Activated naive CD8-positive, alpha-beta T cell treated with anti-CD3 and anti-CD28 coated beads, Interleukin-2, amount 10 ng/mL, durations not matched to agents 7 days and 5 days (primary cell): Measurements from ENCODE around the gene UBE2D2. TPM values are rescaled to one million over a fixed set of nuclear protein-coding genes. Genes with fewer than 3 reads are reported as not detected.

ENCODE experiments used
- ATAC-seq: fragments of 150-1000 bp; cut with Tn5 transposase; one replicate; pipeline ENCODE4 v1.10.0; 2021; ENCODE audit warnings: low read depth, moderate library complexity
- POLR2A ChIA-PET: fragments of 350-600 bp; sonication (Branson Sonifier 250); formaldehyde crosslinking; loops from one replicate; lab custom pipeline; 2021; ENCODE audit warnings: antibody characterized with exemption; lab: Charles Lee
- DNase-seq: peaks from one replicate; pipeline ENCODE4 v3.0.0; 2021
- H3K27ac Mint-ChIP-seq: one replicate; pipeline ENCODE4 v1.8.0; 2022; ENCODE audit warnings: mild to moderate bottlenecking, mixed read lengths
- H3K27me3 Mint-ChIP-seq: one replicate; pipeline ENCODE4 v1.8.0; 2022; ENCODE audit warnings: mild to moderate bottlenecking, moderate library complexity, mixed read lengths
- H3K36me3 Mint-ChIP-seq: one replicate; pipeline ENCODE4 v1.8.0; 2021; ENCODE audit warnings: mild to moderate bottlenecking, mixed read lengths
- H3K4me1 Mint-ChIP-seq: one replicate; pipeline ENCODE4 v1.8.0; 2021; ENCODE audit warnings: mixed read lengths
- H3K4me3 Mint-ChIP-seq: one replicate; pipeline ENCODE4 v1.8.0; 2022; ENCODE audit warnings: mild to moderate bottlenecking, moderate library complexity, mixed read lengths
- H3K9me3 Mint-ChIP-seq: one replicate; pipeline ENCODE4 v1.8.0; 2021; ENCODE audit warnings: mixed read lengths
- total RNA-seq, 2 experiments: library from RNA; stranded (reverse); gene quantifications; one replicate each; pipeline ENCODE4 v1.2.3, GENCODE V29; 2021

The UBE2D2 gene
- total RNA-seq, 2 experiments from 2014 or later: 200 to 217 TPM

DNA sequence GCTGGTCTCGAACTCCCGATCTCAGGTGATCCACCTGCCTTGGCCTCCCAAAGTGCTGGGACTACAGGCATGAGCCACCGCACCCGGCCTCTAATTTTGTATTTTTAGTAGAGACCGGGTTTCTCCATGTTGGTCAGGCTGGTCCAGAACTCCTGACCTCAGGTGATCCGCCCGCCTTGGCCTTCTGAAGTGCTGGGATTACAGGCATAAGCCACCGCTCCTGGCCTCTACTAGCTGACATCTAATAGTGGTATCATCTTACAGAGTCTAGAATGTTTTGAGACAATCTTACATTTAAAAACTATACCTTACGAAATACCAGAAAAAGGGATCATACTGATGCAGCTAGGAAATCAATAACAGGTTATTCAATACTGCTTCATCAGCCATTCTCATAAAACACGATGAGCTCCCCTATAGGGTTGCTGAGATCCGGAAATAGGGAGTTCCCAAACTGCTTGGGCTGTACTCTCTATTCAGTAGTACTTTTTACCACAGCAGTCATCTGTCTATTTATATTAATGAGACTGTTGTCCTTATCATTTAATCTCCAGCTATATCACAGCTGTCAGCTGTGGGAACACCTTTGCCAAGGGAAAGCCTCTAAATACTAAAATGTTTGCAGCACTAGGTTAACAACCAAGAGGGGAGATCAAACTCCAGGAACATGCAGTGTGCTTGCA, 8.1 kb upstream of the UBE2D2 start:
- H3K27me3 Mint-ChIP-seq: peaks cover 5% of the 10 kb centered on the region
- POLR2A ChIA-PET: interaction anchor here (0.7 kb wide), 1 partner anchor 105 kb away, joined by 5 read pairs; no protein-coding TSS in a partner anchor
- ATAC-seq (no peak), DNase-seq (no peak)
- H3K4me1 Mint-ChIP-seq: peaks cover 9% of the 10 kb centered on the region
- no peak overlapping the region for H3K4me3 Mint-ChIP-seq
- peaks cover 4% of the 10 kb centered on the region for H3K9me3 Mint-ChIP-seq
- H3K36me3 Mint-ChIP-seq: no peaks in the 10 kb centered on the region
- H3K27ac Mint-ChIP-seq: no peak overlapping the region

DNA sequence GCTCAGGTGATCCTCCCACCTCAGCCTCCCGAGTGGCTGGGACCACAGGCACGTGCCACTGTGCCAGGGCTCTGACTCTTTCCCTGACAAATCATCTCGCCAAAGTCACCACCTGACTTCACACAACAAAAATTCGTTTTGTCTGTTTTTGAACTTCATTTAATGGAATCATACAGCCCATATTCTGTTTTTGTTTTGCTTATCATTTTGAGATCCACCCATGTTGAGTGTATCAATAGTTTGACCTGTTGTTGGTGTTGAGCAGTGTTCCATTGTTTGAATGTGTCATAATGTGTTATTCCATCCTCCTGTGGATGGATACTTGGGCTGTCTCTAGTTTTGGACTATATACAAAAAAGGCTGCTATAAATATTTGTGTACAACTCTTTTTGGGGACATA, 6.9 kb upstream of the UBE2D2 start:
- Mint-ChIP-seq H3K9me3 (peaks cover 2% of the 10 kb centered on the region), H3K27ac (no peak overlapping the region), H3K27me3 (no peaks in the 10 kb centered on the region), H3K4me3 (no peak overlapping the region), H3K4me1 (peaks cover 3% of the 10 kb centered on the region), H3K36me3 (no peaks in the 10 kb centered on the region)
- POLR2A ChIA-PET: no interaction called here
- DNase-seq: no peak
- ATAC-seq: no peak

DNA sequence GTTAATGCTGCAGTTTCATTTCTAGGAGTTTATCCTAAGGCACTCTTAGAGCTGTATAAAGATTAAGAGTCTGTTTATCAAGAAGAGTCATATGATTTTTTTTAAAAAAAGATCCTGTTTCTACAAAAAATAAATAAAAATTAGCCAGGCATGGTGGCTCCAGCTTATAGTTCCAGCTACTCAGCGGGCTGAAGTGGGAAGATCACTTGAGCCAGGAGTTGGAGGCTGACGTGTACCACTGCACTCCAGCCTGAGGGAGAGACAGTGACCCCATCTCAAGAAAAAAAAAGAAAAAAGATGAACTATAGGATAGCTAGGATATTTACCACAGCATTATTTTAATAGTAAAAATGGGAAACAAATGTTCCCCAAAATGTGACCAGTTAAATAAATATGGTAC, 3.3 kb upstream of the UBE2D2 start:
- no peak overlapping the region for H3K4me3 Mint-ChIP-seq
- DNase-seq: no peak
- peaks cover 3% of the 10 kb centered on the region for H3K36me3 Mint-ChIP-seq
- no peak overlapping the region for H3K27ac Mint-ChIP-seq
- no peaks in the 10 kb centered on the region for H3K9me3 Mint-ChIP-seq
- no peaks in the 10 kb centered on the region for H3K27me3 Mint-ChIP-seq
- peaks cover 5% of the 10 kb centered on the region for H3K4me1 Mint-ChIP-seq
- no peak for ATAC-seq
- POLR2A ChIA-PET: no interaction called here

- POLR2A ChIA-PET: interaction anchor here (0.6 to 3.1 kb wide), 24 partner anchors 9 to 364 kb away, joined by 3 to 33 read pairs (median 4); partner anchors contain the start of genes CXXC5, DNAJC18, MATR3 and SIL1
- peaks cover 12% of the 10 kb centered on the region for H3K36me3 Mint-ChIP-seq
- H3K9me3 Mint-ChIP-seq: no peaks in the 10 kb centered on the region
- H3K4me3 Mint-ChIP-seq: peak overlapping the region; percentile 100
- DNase-seq (peak; percentile 77), ATAC-seq (peak; percentile 17)
- H3K4me1 Mint-ChIP-seq: peaks cover 34% of the 10 kb centered on the region
- no peaks in the 10 kb centered on the region for H3K27me3 Mint-ChIP-seq
- H3K27ac Mint-ChIP-seq: peak overlapping the region; percentile 98
Measured at GRCh38 chr5:139561655-139562451, 714 bp downstream of the UBE2D2 start.

DNA sequence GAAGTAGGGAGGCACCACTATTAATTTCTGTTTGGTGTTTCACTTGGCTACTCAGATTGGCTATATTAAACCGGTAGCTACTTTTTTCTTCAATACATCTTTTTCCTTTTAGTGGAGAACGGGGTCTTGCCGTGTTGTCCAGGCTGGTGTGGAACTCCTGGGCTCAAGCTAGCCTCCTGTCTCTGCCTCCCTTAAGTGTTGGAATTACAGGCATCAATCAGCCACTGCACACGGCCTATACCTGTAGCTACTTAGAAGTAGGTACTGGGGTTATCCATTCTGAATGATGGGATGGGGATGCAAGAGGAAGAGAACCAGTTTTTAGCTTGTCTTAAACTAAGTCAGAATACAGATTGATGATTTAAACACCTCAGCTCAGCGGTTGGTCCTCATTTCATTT, 1.7 kb downstream of the UBE2D2 start:
- H3K9me3 Mint-ChIP-seq: no peaks in the 10 kb centered on the region
- DNase-seq: no peak
- ATAC-seq: no peak
- peak overlapping the region; percentile 98 for H3K27ac Mint-ChIP-seq
- peaks cover 39% of the 10 kb centered on the region for H3K4me1 Mint-ChIP-seq
- POLR2A ChIA-PET: interaction anchor here (0.7 to 3.1 kb wide), 10 partner anchors 8 to 172 kb away, joined by 3 to 33 read pairs (median 3); partner anchors contain the start of gene STING1
- H3K36me3 Mint-ChIP-seq: peaks cover 18% of the 10 kb centered on the region
- no peaks in the 10 kb centered on the region for H3K27me3 Mint-ChIP-seq
- H3K4me3 Mint-ChIP-seq: peak overlapping the region; percentile 100

DNA sequence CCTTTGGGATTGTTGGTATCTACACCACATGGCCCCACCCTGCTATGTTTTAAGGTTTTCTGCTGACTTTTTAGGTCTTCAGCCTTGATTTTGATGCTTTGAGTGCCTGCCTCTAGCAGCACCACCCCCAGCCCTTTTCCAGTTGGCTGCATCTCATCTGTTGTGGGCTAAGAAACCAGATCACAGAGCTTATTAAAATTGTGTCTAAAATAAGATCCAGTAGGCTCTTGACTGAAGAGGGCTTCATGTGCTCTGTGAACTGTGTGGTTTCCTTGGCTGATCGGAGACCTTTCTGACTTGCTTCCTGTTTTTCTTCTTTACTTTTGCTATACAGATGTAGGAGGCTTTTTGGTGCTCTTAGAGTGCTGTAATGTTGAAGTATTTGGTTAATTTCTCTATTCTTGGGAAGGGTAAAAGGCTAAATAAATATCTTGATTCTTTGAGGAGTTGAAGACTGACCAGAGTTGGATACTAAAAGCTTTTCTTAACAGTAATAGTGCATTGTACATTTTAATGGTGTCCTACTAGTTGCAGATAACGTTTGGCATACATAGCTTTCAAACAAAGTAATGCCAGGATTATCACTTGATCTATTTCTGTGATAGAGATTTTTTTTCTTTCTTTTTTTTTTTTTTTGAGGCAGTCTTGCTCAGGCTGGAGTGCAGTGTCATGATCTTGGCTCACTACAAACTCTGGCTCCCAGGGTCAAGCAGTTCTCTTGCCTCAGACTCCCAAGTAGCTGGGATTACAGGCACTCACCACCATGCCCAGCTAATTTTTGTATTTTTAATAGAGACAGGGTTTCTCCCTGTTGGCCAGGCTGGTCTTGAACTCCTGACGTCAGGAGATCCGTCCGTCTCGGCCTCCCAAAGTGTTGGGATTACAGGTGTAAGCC, 4.5 kb downstream of the UBE2D2 start:
- Mint-ChIP-seq H3K4me3 (peak overlapping the region; percentile 100), H3K27ac (peak overlapping the region; percentile 94), H3K27me3 (no peaks in the 10 kb centered on the region), H3K9me3 (no peaks in the 10 kb centered on the region), H3K36me3 (peaks cover 25% of the 10 kb centered on the region), H3K4me1 (peaks cover 54% of the 10 kb centered on the region)
- DNase-seq (peak; percentile 45), ATAC-seq (peak; percentile 42)
- POLR2A ChIA-PET: interaction anchor here (1.0 to 2.2 kb wide), 7 partner anchors 9 to 174 kb away, joined by 3 to 8 read pairs (median 3); no protein-coding TSS in a partner anchor

- Mint-ChIP-seq H3K4me3 (peak overlapping the region; percentile 50), H3K9me3 (no peaks in the 10 kb centered on the region), H3K36me3 (peaks cover 28% of the 10 kb centered on the region), H3K27me3 (no peaks in the 10 kb centered on the region), H3K27ac (peak overlapping the region; percentile 94), H3K4me1 (peaks cover 58% of the 10 kb centered on the region)
- POLR2A ChIA-PET: interaction anchor here (1.0 to 2.2 kb wide), 4 partner anchors 8 to 175 kb away, joined by 3 to 8 read pairs (median 4); no protein-coding TSS in a partner anchor
- no peak for ATAC-seq
- DNase-seq: no peak
Measured at GRCh38 chr5:139566611-139567010, 5.5 kb downstream of the UBE2D2 start.

DNA sequence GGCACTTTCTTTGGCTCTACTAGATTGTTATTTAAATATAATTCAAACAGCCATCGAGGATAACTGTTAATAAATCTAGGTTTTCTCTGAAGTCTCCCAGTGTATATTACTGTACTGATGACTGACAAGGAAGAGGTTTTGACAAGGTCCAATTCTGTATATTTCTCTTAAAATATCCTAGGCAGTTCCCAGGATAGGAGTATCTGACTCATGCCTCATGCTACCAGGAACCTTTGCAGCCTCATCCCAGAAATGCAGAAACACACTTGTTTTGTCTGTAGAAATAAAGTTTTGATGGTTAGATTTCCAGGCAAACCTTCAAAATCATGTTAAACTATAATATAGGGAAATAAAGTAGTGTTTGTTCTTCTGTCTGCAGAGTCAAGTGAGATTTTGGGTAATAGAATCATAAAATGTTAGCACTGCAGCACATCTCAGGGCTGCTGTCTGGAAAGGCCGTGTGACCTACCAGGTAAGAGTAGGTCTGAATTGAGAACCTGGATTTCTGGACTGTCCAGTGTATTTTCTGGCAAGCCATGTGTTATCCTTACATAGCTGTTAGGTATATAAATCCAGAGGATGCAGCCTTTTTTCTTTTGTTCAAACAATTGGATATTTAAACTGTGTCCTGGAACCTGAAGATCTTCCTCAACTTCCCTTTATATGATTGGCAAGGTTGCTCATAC, 8.3 kb downstream of the UBE2D2 start:
- no peak for ATAC-seq
- POLR2A ChIA-PET: no interaction called here
- Mint-ChIP-seq H3K4me1 (peaks cover 56% of the 10 kb centered on the region), H3K9me3 (no peaks in the 10 kb centered on the region), H3K4me3 (peak overlapping the region; percentile 65), H3K27ac (peak overlapping the region; percentile 60), H3K36me3 (peaks cover 26% of the 10 kb centered on the region), H3K27me3 (no peaks in the 10 kb centered on the region)
- DNase-seq: no peak

DNA sequence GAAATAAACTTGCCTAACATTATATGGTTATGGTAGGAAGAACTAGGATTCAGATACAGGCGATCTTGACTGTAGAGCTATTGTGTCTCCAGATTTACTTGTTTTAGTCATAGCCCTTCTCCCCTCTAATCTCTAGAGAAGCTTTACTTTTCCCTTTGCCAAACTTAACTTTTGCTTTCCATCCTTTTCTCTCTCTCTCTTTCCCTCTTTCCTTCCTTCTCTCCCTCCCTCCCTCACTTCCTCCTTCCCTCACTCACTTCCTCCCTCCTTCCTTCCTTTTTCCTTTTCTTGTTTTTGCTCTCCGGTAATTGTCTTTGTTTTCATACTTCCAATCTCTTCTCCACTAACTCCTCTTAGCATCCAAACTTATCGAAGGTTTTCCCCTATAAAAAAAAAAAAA, 10.4 kb downstream of the UBE2D2 start:
- peak overlapping the region; percentile 52 for H3K4me3 Mint-ChIP-seq

DNA sequence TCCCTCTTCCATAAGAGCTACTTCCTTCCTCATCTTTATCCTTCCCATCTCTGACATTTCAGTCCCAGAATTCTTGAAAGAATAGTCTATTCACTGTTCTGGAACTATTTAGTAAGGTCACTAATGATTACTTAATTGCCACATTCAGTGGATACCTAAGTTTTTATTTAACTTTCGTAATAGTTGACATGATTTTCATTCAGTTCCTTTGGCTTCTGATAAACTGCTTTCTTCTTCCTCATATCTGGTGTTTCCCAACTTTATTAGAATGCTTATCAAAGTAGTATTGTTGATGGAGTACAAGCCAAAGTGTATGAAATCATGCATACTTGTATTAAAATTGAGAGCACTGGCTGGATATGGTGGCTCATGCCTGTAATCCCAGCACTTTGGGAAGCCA, 10.8 kb downstream of the UBE2D2 start:
- peaks cover 61% of the 10 kb centered on the region for H3K4me1 Mint-ChIP-seq
- no peaks in the 10 kb centered on the region for H3K9me3 Mint-ChIP-seq
- ATAC-seq (no peak), DNase-seq (no peak)
- POLR2A ChIA-PET: interaction anchor here (1.2 to 1.5 kb wide), 2 partner anchors 10 to 11 kb away, joined by 4 to 10 read pairs; partner anchors contain the start of gene UBE2D2
- H3K4me3 Mint-ChIP-seq: peak overlapping the region; percentile 52
- peak overlapping the region; percentile 11 for H3K27ac Mint-ChIP-seq
- no peaks in the 10 kb centered on the region for H3K27me3 Mint-ChIP-seq
- H3K36me3 Mint-ChIP-seq: peaks cover 21% of the 10 kb centered on the region

More for the DNA sequence above, 10.4 kb downstream of the UBE2D2 start:
- ATAC-seq (no peak), DNase-seq (no peak)
- Mint-ChIP-seq H3K4me1 (peaks cover 61% of the 10 kb centered on the region), H3K27me3 (no peaks in the 10 kb centered on the region), H3K9me3 (no peaks in the 10 kb centered on the region), H3K36me3 (peaks cover 24% of the 10 kb centered on the region), H3K27ac (peak overlapping the region; percentile 11)
- POLR2A ChIA-PET: interaction anchor here (0.6 to 1.5 kb wide), 3 partner anchors 9 to 99 kb away, joined by 3 to 10 read pairs (median 4); partner anchors contain the start of gene UBE2D2

DNA sequence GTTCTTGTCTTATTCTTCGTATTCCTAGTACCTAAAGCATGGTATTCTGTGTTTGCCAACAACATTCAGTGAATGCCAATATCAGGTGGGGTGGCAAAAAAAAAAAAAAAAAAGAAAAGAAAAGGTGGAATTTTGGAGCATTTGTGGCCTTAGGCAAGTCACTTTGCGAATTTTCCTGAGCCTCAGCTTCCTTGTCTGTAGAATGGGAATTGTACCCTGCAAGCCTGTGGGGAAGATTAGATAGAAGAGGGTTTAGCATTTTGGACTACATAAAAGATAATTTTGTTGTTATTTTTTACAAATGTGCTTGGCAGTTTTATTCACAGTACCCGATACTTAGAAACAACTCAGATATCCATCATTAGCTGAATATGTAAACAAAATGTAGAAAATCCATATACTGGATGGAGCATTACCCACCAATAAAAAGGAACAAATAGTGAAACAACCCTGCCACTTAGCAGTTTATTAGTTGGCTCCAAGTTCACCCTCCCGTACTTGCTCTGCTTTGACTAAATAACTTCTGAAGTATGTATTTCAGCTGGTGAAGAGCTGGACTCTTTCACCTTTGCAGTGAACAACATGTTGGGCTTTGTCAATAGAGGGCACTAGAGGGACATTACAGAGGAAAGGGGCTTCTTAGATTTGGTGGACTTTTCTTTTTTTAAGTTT, 13.6 kb downstream of the UBE2D2 start:
- Mint-ChIP-seq H3K27me3 (no peaks in the 10 kb centered on the region), H3K9me3 (no peaks in the 10 kb centered on the region), H3K4me3 (peak overlapping the region; percentile 13), H3K27ac (peak overlapping the region; percentile 63), H3K36me3 (peaks cover 17% of the 10 kb centered on the region), H3K4me1 (peaks cover 61% of the 10 kb centered on the region)
- POLR2A ChIA-PET: interaction anchor here (0.7 to 5.6 kb wide), 3 partner anchors 9 to 24 kb away, joined by 6 to 33 read pairs (median 8); partner anchors contain the start of gene UBE2D2
- ATAC-seq: peak; percentile 56
- no peak for DNase-seq
